ENCODE data around the gene LYZL6.
A peak's percentile ranks its signal among the peaks of the same experiment; 100 is the strongest.
"Not testable (repeated sequence)": the region's sequence is repeated elsewhere in the genome, so short reads cannot be mapped to it uniquely, and the experiment has no call there.

LYZL6 gene

GRCh38 chr17:35914354-35914753, 29.2 kb downstream of the LYZL6 start:
- in situ Hi-C loops (cut with HindIII; ENCODE audit: low pct_ligation_motif_present, low pct_unique_long_range_greater_than_20kb, low sequenced_read_pairs): no loop called here

DNA sequence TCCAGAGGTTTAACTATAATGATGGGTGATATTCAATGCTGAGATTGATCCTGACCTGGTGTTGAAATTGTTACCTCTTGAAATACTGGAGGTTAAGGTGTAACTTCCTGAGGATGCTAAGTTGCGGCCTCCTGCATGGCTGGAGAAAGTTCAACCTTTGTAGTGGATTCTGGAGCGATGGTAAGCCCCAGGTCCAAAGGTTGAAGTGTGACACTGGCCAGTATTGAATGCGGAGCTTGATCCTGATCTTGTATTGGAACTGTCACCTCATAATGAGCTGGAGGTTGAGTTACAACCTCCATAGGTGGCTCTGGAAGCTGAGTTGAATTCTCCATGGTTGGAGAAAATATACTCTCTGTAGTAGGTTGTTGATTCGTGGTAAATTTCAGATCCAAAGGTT, 29.9 kb downstream of the LYZL6 start:
- in situ Hi-C loops (cut with HindIII; ENCODE audit: low pct_ligation_motif_present, low pct_unique_long_range_greater_than_20kb, low sequenced_read_pairs): no loop called here
- no peak for DNase-seq

More at GRCh38 chr17:35914354-35914753, 29.2 kb downstream of the LYZL6 start:
- DNase-seq: no peak

- no peak for DNase-seq
- in situ Hi-C loops (cut with HindIII; ENCODE audit: low pct_ligation_motif_present, low pct_unique_long_range_greater_than_20kb, low sequenced_read_pairs): no loop called here
Measured at GRCh38 chr17:35912942-35913341, 30.6 kb downstream of the LYZL6 start.

DNA sequence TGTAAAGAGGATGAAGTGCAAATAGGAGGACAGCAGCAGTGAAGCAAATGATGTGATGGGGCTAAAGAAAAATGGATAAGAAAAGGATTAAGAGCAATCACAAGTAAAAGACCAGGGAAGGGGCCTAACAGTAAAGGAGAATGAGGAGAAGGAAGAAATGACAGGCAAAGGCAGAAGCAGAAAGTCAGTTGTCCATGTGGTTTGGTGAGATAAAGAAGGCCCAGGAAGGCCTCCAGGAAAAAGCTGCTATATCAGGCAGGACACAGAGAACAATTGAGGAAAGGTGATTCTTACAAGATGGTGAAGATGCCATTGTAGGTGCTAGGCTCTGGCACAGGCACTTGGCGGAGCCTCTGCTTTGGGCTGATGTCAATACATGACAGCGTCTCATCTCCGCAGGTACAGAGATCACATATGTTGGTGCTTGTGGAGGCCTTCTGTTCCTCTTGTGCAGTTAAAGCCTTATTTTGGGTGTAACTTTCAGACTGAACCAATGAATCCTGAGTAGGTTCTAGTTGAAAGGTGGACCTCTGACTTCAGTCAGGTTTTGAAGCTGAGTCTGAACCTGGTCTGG, 31.1 kb downstream of the LYZL6 start:
- in situ Hi-C loops (cut with HindIII; ENCODE audit: low pct_ligation_motif_present, low pct_unique_long_range_greater_than_20kb, low sequenced_read_pairs): no loop called here
- no peak for DNase-seq

GRCh38 chr17:35909408-35909807, 34.1 kb downstream of the LYZL6 start:
- DNase-seq: no peak
- in situ Hi-C loops (cut with HindIII; ENCODE audit: low pct_ligation_motif_present, low pct_unique_long_range_greater_than_20kb, low sequenced_read_pairs): no loop called here

GRCh38 chr17:35907691-35908090, 35.8 kb downstream of the LYZL6 start:
- in situ Hi-C loops (cut with HindIII; ENCODE audit: low pct_ligation_motif_present, low pct_unique_long_range_greater_than_20kb, low sequenced_read_pairs): no loop called here
- no peak for DNase-seq

- in situ Hi-C loops (cut with HindIII; ENCODE audit: low pct_ligation_motif_present, low pct_unique_long_range_greater_than_20kb, low sequenced_read_pairs): no loop called here
- no peak for DNase-seq
Measured at GRCh38 chr17:35906926-35907637, 36.4 kb downstream of the LYZL6 start.

DNA sequence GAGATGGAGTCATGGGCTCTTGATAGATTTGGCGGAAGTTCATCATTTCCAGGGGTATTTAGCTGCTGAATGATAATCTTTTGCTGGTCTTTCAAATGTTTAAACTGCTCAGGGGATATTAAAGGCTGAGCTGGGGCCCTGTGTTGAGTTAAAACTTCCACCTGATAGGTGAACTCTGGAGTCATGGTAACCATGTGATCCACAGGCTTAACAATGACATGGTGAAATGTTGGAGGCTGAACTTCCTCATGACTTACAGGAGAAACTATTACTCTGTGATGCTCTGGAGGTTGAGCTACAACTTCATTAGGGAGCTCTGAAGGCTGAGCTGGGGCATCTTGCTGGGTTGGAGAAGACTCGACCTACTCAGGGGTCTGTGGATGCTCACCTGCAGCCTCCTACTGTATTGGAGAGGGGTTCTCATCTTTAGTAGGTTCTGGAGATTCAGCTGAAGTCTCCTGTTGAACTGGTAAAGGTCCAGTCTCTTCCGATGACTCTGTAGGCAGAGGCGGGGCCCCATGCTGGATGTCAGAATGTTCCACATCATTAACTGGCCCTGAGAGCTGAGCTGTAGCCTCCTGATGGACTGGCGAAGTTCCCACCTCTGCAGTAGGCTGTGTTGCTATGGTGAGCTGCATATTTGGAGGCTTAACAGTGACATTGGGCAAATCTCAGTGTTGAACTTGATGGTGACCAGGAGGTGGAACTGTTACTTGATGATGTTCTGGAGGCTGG, 37.2 kb downstream of the LYZL6 start:
- in situ Hi-C loops (cut with HindIII; ENCODE audit: low pct_ligation_motif_present, low pct_unique_long_range_greater_than_20kb, low sequenced_read_pairs): no loop called here

DNA sequence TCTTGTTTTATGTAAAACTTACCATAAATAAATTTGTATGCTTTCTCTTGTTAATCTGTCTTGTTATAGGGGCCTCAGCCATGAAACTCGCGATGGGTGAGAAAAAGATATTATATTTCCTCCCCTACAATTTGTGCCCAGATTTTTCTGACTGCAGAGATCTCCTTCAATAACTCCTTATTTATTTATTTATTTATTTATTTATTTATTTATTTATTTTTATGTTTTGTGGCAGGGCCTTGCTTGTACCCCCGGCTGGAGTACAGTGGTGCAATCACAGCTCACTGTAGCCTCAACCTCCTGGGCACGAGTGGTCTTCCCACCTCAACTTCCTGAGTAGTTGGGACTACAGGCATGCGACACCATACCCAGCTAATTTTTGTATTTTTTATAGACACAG, 40.1 kb downstream of the LYZL6 start:
- DNase-seq: no peak
- in situ Hi-C loops (cut with HindIII; ENCODE audit: low pct_ligation_motif_present, low pct_unique_long_range_greater_than_20kb, low sequenced_read_pairs): no loop called here

More for the DNA sequence above, 37.2 kb downstream of the LYZL6 start:
- peak; percentile 37 for DNase-seq

DNA sequence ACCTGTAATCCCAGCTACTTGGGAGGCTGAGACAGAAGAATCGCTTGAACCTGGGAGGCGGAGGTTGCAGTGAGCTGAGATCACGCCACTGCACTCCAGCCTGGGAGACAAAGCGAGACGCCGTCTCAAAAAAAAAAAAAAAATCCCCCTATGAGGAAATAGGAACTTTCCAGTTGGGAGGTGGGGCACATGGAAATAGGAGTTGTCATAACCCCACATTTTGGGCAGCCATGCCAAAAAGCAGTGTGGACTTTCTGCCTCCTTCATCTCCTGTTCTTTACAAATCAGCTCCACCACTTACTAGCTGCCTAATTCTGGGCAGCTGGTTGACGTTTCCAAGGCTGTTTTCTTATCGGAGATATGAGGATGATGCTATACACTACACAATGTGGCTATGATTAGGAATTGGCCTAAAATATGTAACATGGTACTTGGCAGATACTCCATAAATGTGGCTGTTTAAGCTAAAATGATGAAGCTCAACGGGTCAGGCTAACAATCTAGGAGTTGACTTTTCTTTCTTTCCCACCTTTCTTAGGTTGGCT, 41.8 kb downstream of the LYZL6 start:
- in situ Hi-C loops (cut with HindIII; ENCODE audit: low pct_ligation_motif_present, low pct_unique_long_range_greater_than_20kb, low sequenced_read_pairs): no loop called here
- no peak for DNase-seq

GRCh38 chr17:35900708-35901480, 42.6 kb downstream of the LYZL6 start:
- DNase-seq: no peak
- in situ Hi-C loops (cut with HindIII; ENCODE audit: low pct_ligation_motif_present, low pct_unique_long_range_greater_than_20kb, low sequenced_read_pairs): no loop called here

DNA sequence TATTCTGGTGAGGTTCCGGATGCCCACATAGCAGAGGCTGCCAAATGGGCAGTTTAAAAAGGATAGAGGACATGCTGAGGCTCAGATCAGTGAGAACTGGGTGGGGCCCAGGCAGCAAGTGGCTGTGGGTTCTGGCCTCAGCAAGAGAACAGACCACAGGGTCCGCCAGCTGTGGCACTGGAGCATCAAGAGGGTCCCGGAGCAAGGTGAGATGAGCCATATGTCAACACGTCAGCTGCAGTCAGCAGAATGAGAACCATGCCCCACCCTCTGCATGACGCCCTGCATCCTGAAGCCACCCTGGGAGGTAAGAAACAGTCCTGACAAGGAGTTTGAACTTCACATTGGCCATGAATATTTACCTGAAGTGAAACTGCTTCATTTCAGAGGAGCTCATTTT, 43.2 kb downstream of the LYZL6 start:
- DNase-seq: no peak
- in situ Hi-C loops (cut with HindIII; ENCODE audit: low pct_ligation_motif_present, low pct_unique_long_range_greater_than_20kb, low sequenced_read_pairs): no loop called here

DNA sequence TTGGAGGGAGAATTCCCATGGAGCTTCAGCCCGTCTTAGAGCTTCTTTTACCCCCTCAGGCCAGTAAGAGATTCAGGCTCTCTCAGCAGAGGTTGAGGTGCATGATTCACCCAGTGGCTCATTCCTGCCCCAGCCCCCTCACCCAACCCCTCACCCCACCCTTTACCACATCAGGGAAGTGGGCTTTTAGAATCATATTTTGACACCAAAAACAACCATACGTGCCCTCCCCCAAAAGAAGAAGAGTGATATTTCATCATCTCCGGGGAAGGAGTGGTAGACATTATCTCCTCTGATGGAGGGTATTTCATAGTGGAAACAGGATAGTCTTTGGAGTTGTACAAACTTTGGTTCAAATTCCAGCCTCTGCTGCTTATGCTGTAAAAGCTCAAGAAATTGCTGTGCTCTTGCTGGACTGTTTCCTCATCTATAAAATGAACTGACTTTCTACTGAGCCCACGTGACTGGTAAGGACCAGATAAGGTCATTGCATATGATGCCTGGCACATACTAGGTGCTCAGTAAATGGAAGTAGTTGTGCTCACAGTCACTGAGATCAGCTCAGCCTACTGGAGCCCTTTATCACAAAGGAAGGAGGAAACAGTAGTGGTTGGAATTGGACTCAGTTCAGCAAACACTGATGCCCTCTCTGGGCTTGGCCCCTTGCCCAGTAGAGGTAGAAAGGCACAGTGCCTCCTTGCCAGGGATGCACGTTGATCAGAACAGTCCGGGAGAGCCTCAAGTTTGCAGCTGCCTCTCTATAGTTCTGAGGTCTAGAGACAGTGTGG, 45.0 kb downstream of the LYZL6 start:
- peak; percentile 17 for DNase-seq
- in situ Hi-C loops (cut with HindIII; ENCODE audit: low pct_ligation_motif_present, low pct_unique_long_range_greater_than_20kb, low sequenced_read_pairs): no loop called here

GRCh38 chr17:35897772-35898171, 45.7 kb downstream of the LYZL6 start:
- in situ Hi-C loops (cut with HindIII; ENCODE audit: low pct_ligation_motif_present, low pct_unique_long_range_greater_than_20kb, low sequenced_read_pairs); DNase-seq: not testable (repeated sequence)

- DNase-seq: no peak
- in situ Hi-C loops (cut with HindIII; ENCODE audit: low pct_ligation_motif_present, low pct_unique_long_range_greater_than_20kb, low sequenced_read_pairs): no loop called here
Measured at GRCh38 chr17:35895636-35896587, 47.6 kb downstream of the LYZL6 start.

- in situ Hi-C loops (cut with HindIII; ENCODE audit: low pct_ligation_motif_present, low pct_unique_long_range_greater_than_20kb, low sequenced_read_pairs): no loop called here
- no peak for DNase-seq
Measured at GRCh38 chr17:35894206-35894605, 49.3 kb downstream of the LYZL6 start.

GRCh38 chr17:35893751-35894150, 49.8 kb downstream of the LYZL6 start:
- in situ Hi-C loops (cut with HindIII; ENCODE audit: low pct_ligation_motif_present, low pct_unique_long_range_greater_than_20kb, low sequenced_read_pairs): no loop called here
- no peak for DNase-seq

Measured in ACHN (cell line).